Thyroid gland (tissue), 4 donors: ENCODE data around the gene LEP. TPM values are rescaled to one million over a fixed set of nuclear protein-coding genes. Genes with fewer than 3 reads are reported as not detected.

Source experiments
- DNase-seq, 2 donors: peaks; one replicate each; pipeline ENCODE4 v3.0.0-alpha.2; 2019
- H3K27ac ChIP-seq, 3 donors: fragments of 200-600 bp; sonication (generic); 1 replicate in 2 of 3; 2 replicates in 1 of 3; pipeline ENCODE4 v1.5.1; 2016 to 2019; ENCODE audit warnings: mild to moderate bottlenecking in 1 of 3, moderate library complexity in 1 of 3
- H3K27me3 ChIP-seq: fragments of 200-600 bp; sonication (generic); one replicate; pipeline ENCODE4 v1.5.1; 2019
- H3K36me3 ChIP-seq, 2 donors: fragments of 200-600 bp; sonication (generic); one replicate each; pipeline ENCODE4 v1.5.1; 2016 to 2019
- H3K4me1 ChIP-seq, 2 donors: fragments of 200-600 bp; sonication (generic); one replicate each; pipeline ENCODE4 v1.5.1; 2017 to 2019
- H3K4me3 ChIP-seq, 3 donors: fragments of 200-600 bp; sonication (generic); replicated peaks in 1 of 3; 1 replicate in 2 of 3; 2 replicates in 1 of 3; pipeline ENCODE4 v1.5.1; 2016; ENCODE audit warnings: mild to moderate bottlenecking in 1 of 3
- H3K9me3 ChIP-seq: fragments of 200-600 bp; sonication (generic); one replicate; pipeline ENCODE4 v1.5.1; 2017
- POLR2A ChIP-seq, 2 donors: fragments of 450-650 bp; IDR thresholded peaks; one replicate each; pipeline ENCODE4 v1.6.1; 2017; ENCODE audit warnings: antibody characterized with exemption in 2 of 2, mild to moderate bottlenecking in 2 of 2, moderate library complexity in 1 of 2
- WGBS, 2 donors: methylation state at CpG; one replicate each; pipeline ENCODE4 v1.1.5; 2017; 5-methylcytosine and 5-hydroxymethylcytosine counted together
- intact Hi-C: fragments of 100-400 bp; cut with DNase I; formaldehyde crosslinking; loops from one replicate; pipeline ENCODE4 v1.15.1; 2023
- total RNA-seq, 4 donors: library from RNA; depleted of rRNA; stranded (reverse); fragments of >200 nt; gene quantifications; one replicate each; pipeline ENCODE4 v1.2.3, GENCODE V29; 2016
- TF ChIP-seq, protein P1 (sequence below), 6 experiments: fragments of 200-600 bp in 3 of 6; fragments of 450-650 bp in 3 of 6; sonication (generic) in 3 of 6; IDR thresholded peaks; one replicate each; pipeline ENCODE4 v1.5.1; 2016 to 2019; ENCODE audit warnings: antibody characterized with exemption in 6 of 6, mild to moderate bottlenecking in 2 of 6, inconsistent platforms in 1 of 6, moderate library complexity in 1 of 6

Gene LEP
- total RNA-seq, 4 donors from 2014 or later: 0.11 to 0.40 TPM; not detected in 2

DNA sequence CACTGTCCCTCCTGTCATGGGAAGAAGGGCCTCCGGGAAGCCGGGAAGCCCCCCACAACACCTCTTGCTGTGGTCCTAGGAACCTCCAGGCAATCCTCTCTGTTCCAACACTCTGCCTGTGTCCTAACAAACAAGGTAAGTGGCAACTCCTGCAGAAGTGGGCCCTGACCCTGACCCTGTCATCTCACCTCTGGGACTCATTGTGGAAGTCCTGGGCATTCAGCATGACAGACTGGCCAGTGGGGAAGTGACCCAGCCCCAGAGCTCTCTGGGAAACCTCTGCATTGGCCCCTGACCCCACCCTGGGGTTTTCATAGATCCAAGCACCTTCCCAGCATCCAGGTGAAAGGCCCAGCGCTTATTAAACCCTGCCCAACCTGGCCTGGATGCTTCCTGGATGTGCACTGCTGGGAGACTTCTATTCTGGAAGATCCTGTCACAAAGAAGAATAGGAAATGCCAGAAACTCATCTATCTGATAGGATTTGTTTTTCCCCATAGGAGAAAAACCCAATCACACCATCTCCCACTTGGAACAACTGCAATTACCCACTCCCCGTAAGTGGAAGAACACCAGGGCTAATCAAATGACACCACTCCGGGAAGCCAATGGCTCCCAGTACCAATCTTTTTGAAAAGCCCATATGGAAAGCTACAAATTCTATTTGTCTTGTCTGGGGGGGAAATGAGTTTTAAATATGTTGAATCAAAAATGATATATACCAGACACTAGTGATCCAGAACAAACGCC is 24.3 kb downstream of the LEP start:
- Histone ChIP-seq H3K4me1 (peaks cover 10 to 15% of the 10 kb centered on the region in 2 donors), H3K36me3 (no peaks in the 10 kb centered on the region), H3K27ac (no peak overlapping the region), H3K27me3 (no peaks in the 10 kb centered on the region), H3K4me3 (no peak overlapping the region), H3K9me3 (no peaks in the 10 kb centered on the region)
- 92 to 97% methylated on average over 6 of the region's 6 CpGs for WGBS, 2 donors
- DNase-seq: no peak
- intact Hi-C loops: no loop called here
- TF ChIP-seq, protein P1, sequence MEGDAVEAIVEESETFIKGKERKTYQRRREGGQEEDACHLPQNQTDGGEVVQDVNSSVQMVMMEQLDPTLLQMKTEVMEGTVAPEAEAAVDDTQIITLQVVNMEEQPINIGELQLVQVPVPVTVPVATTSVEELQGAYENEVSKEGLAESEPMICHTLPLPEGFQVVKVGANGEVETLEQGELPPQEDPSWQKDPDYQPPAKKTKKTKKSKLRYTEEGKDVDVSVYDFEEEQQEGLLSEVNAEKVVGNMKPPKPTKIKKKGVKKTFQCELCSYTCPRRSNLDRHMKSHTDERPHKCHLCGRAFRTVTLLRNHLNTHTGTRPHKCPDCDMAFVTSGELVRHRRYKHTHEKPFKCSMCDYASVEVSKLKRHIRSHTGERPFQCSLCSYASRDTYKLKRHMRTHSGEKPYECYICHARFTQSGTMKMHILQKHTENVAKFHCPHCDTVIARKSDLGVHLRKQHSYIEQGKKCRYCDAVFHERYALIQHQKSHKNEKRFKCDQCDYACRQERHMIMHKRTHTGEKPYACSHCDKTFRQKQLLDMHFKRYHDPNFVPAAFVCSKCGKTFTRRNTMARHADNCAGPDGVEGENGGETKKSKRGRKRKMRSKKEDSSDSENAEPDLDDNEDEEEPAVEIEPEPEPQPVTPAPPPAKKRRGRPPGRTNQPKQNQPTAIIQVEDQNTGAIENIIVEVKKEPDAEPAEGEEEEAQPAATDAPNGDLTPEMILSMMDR (IDR thresholded peaks at IDR 0.05): no peak
- no peak for TF ChIP-seq POLR2A (IDR thresholded peaks at IDR 0.05)

DNA sequence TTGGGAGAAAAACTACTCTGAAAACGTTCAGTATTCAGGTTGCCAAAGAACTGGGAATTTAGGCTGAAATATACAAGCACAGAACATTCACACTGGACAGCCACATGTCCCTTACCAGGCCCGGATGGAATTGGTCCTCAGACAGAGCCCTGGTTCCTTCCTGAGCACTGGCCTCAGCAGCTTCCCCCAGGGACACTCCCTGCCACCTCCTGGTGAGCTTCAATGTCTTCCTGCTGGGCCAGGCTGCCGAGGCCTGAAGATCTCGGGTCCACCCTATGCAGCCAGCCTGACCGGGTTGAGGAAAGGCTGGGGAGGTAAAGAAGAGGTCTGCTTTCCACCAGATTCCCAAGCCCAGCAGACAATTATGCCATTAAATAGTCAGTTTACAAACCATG is 24.8 kb downstream of the LEP start:
- Histone ChIP-seq H3K4me3 (no peak overlapping the region), H3K27me3 (peaks cover 4% of the 10 kb centered on the region), H3K27ac (no peak overlapping the region), H3K9me3 (no peaks in the 10 kb centered on the region), H3K4me1 (peaks cover 10 to 14% of the 10 kb centered on the region in 2 donors), H3K36me3 (no peaks in the 10 kb centered on the region)
- intact Hi-C loops: no loop called here
- no peak for TF ChIP-seq POLR2A (IDR thresholded peaks at IDR 0.05)
- TF ChIP-seq, protein P1 (IDR thresholded peaks at IDR 0.05): no peak
- 23 to 53% methylated on average over 2 to 5 of the region's 5 CpGs for WGBS, 2 donors
- no peak for DNase-seq

DNA sequence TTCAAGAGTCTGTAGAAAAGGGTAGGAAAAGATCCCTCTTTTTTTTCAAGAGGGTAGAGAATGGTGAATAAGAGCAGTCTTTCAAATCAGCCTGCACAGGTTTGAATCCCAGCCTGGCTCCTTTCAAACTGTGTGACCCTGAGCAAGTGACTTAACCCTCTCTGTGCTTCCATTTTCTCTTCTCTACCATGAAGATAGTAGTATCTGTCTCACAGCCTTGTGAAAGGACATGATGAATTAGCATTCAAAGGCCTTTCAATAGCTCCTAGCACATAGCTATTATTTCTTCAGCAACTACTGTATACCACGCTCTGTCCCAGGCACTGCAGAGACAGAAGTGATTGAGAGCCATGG is 25.4 kb downstream of the LEP start:
- no peak for DNase-seq
- H3K36me3 ChIP-seq: no peaks in the 10 kb centered on the region
- H3K4me1 ChIP-seq: peaks cover 10 to 20% of the 10 kb centered on the region in 2 donors
- intact Hi-C loops: no loop called here
- no peaks in the 10 kb centered on the region for H3K9me3 ChIP-seq
- 33 to 83% methylated on average over 1 of the region's 1 CpG for WGBS, 2 donors
- TF ChIP-seq, protein P1 (IDR thresholded peaks at IDR 0.05): no peak
- TF ChIP-seq POLR2A (IDR thresholded peaks at IDR 0.05): no peak
- no peak overlapping the region for H3K27ac ChIP-seq
- H3K27me3 ChIP-seq: peaks cover 4% of the 10 kb centered on the region
- H3K4me3 ChIP-seq: no peak overlapping the region

DNA sequence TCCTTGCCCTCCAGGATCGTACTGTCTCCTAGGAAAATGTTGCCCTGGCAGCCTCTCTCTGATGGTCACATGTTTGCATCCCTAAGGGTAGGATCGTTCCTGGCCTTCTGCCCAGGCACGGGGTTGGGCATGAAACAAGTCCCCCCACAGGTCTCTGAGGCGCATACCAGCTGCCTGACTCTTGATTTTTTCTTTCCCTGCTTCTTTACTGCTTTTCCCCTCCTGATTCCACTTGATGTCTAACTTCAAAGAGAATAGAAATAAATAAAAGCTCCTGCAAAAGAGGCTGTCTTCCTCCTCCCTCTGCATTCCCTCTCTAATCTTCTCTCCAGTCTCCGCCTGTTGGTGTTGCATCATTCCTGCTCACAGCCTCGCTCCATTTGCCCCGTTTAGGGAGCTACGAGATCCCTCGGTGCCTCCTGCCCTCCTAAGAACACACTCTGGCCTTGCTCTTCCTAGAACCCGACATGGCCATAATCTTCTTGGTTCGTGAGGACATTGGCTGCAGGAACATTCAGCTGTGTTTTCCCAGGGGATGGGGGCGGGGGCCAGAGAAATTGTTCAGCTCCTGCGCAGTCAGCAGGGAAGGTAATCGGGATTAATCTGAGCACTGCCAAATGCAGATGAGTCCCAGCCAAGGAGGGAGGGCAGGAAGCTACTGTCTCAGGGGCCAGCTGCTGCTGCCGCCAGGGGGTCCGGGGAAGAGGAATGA is 26.0 kb downstream of the LEP start:
- DNase-seq: peak; percentile 74 to 78
- no peaks in the 10 kb centered on the region for H3K36me3 ChIP-seq
- peaks cover 4% of the 10 kb centered on the region for H3K27me3 ChIP-seq
- H3K4me3 ChIP-seq: no peak overlapping the region
- intact Hi-C loops: no loop called here
- 15 to 18% methylated on average over 16 of the region's 16 CpGs for WGBS, 2 donors
- TF ChIP-seq POLR2A (IDR thresholded peaks at IDR 0.05): no peak
- TF ChIP-seq, protein P1 (IDR thresholded peaks at IDR 0.05): no peak
- H3K4me1 ChIP-seq: peaks cover 10 to 26% of the 10 kb centered on the region in 2 donors
- H3K27ac ChIP-seq: peak overlapping the region in 1 of 3 donors; percentile 22
- no peaks in the 10 kb centered on the region for H3K9me3 ChIP-seq

DNA sequence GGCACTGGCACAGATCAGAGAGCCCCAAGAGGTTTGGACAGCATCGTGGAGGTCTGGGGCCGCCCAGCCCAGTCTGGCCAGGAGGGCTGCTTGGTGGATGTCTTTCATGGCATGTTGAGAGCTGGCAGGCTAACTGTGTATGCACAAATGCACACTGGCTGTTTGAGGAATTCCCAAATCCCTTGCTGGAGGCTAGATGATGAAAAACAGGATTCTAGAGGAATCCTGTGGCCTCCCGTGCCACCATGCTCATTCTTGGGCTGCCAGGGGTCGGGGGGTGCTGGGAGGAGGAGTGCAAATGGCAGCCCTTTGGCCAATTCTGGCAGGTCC is 26.5 kb downstream of the LEP start:
- WGBS, 2 donors: 63 to 67% methylated on average over 2 to 4 of the region's 4 CpGs
- no peak overlapping the region for H3K27ac ChIP-seq
- no peak for TF ChIP-seq POLR2A (IDR thresholded peaks at IDR 0.05)
- TF ChIP-seq, protein P1 (IDR thresholded peaks at IDR 0.05): no peak

More for the DNA sequence above, 26.5 kb downstream of the LEP start:
- Histone ChIP-seq H3K27me3 (peaks cover 4% of the 10 kb centered on the region), H3K9me3 (no peaks in the 10 kb centered on the region), H3K36me3 (no peaks in the 10 kb centered on the region), H3K4me1 (peaks cover 10 to 27% of the 10 kb centered on the region in 2 donors), H3K4me3 (no peak overlapping the region)
- intact Hi-C loops: no loop called here
- DNase-seq: no peak
